Cardiac fibroblast (primary cell): Measurements from ENCODE around the gene ANKMY1.

Experiments used
- DNase-seq, 2 donors: peaks; one replicate each; pipeline versions ENCODE4 v3.0.0 to v3.0.0-alpha.2; 2010; ENCODE audit warnings: low read depth in 2 of 2
- H3K4me3 ChIP-seq, 2 donors: replicated peaks in 1 of 2; 1 replicate in 1 of 2; 2 replicates in 1 of 2; pipeline ENCODE4 v1.5.1; 2011; ENCODE audit warnings: low read depth in 2 of 2, low read length in 2 of 2, mild to moderate bottlenecking in 2 of 2, moderate library complexity in 1 of 2
- CTCF ChIP-seq: IDR thresholded peaks from one replicate; pipeline ENCODE4 v1.5.1; 2011; ENCODE audit warnings: low read depth, mild to moderate bottlenecking, low read length, inconsistent platforms

The ANKMY1 gene

GRCh38 chr2:240502059-240502429 lies 55.7 kb downstream of the ANKMY1 start:
- DNase-seq: no peak
- no peak for TF ChIP-seq CTCF
- no peak overlapping the region for H3K4me3 ChIP-seq

- no peak overlapping the region for H3K4me3 ChIP-seq
- TF ChIP-seq CTCF: no peak
- DNase-seq: no peak
These were observed 56.2 kb downstream of the ANKMY1 start for GRCh38 chr2:240501531-240501991.

- no peak for DNase-seq
- no peak overlapping the region for H3K4me3 ChIP-seq
- TF ChIP-seq CTCF: no peak
These were observed 57.0 kb downstream of the ANKMY1 start for GRCh38 chr2:240500561-240501423.

GRCh38 chr2:240499309-240500301 lies 58.2 kb downstream of the ANKMY1 start:
- no peak for TF ChIP-seq CTCF
- no peak for DNase-seq

GRCh38 chr2:240498958-240499260 lies 58.9 kb downstream of the ANKMY1 start:
- no peak for TF ChIP-seq CTCF
- no peak for DNase-seq

More at GRCh38 chr2:240499309-240500301, 58.2 kb downstream of the ANKMY1 start:
- no peak overlapping the region for H3K4me3 ChIP-seq

GRCh38 chr2:240498171-240498957 lies 59.4 kb downstream of the ANKMY1 start:
- DNase-seq: no peak
- H3K4me3 ChIP-seq: no peak overlapping the region
- no peak for TF ChIP-seq CTCF

More at GRCh38 chr2:240498958-240499260, 58.9 kb downstream of the ANKMY1 start:
- H3K4me3 ChIP-seq: no peak overlapping the region
